Vagina (tissue), 2 donors: ENCODE results near the gene TUBB.

ENCODE experiments used
- CTCF ChIP-seq, 3 experiments: fragments of 450-650 bp in 2 of 3; fragments of 200-600 bp in 1 of 3; sonication (generic) in 1 of 3; IDR thresholded peaks; one replicate each; pipeline ENCODE4 v1.5.1; 2017 to 2019; ENCODE audit warnings: antibody characterized with exemption in 3 of 3, mild to moderate bottlenecking in 2 of 3, moderate library complexity in 2 of 3
- POLR2A ChIP-seq, 2 donors: fragments of 450-650 bp; IDR thresholded peaks; one replicate each; pipeline ENCODE4 v1.6.1; 2017; ENCODE audit warnings: antibody characterized with exemption in 2 of 2, mild to moderate bottlenecking in 2 of 2, moderate library complexity in 2 of 2
- POLR2AphosphoS5 ChIP-seq, 2 donors: sonication (generic); formaldehyde crosslinking; IDR thresholded peaks; one replicate each; pipeline ENCODE4 v1.9.0; 2017; ENCODE audit warnings: antibody characterized with exemption in 2 of 2, mild to moderate bottlenecking in 2 of 2, low read depth in 1 of 2; ENCODE audit not compliant: insufficient read depth in 1 of 2

GRCh38 chr6:30686009-30686907, 33.9 kb upstream of the TUBB start, which contains the start of gene PPP1R18:
- TF ChIP-seq POLR2A (IDR thresholded peaks at IDR 0.05) (peak in 1 of 2 donors; percentile 51), CTCF (IDR thresholded peaks at IDR 0.05) (no peak), POLR2AphosphoS5 (IDR thresholded peaks at IDR 0.05; ENCODE audit: insufficient read depth in 1 of 2, low read depth in 1 of 2) (peak in 1 of 2 donors; percentile 71)
